LNCaP clone FGC (cell line): ENCODE data around the gene TBK1.
"Not testable (repeated sequence)": the region's sequence is repeated elsewhere in the genome, so short reads cannot be mapped to it uniquely, and the experiment has no call there.

Source experiments
- DNase-seq: peaks from one replicate; pipeline ENCODE4 v3.0.0-alpha.2; 2011; ENCODE audit warnings: low read depth
- H3K4me3 ChIP-seq: 2 replicates; pipeline ENCODE4 v1.5.1; 2011; ENCODE audit warnings: mild to moderate bottlenecking, low read depth, low read length, control low read depth
- CTCF ChIP-seq: IDR thresholded peaks from 2 replicates; pipeline ENCODE4 v1.5.1; 2012; ENCODE audit warnings: mild to moderate bottlenecking; ENCODE audit not compliant: control insufficient read depth, insufficient read depth; ENCODE audit errors: extremely low read depth

TBK1 gene

GRCh38 chr12:64501486-64501885, 49.6 kb downstream of the TBK1 start:
- H3K4me3 ChIP-seq = no peak overlapping the region
- DNase-seq = no peak
- TF ChIP-seq CTCF = no peak

GRCh38 chr12:64506955-64507354, 55.0 kb downstream of the TBK1 start:
- no peak for DNase-seq
- no peak for TF ChIP-seq CTCF
- H3K4me3 ChIP-seq = no peak overlapping the region

- H3K4me3 ChIP-seq = no peak overlapping the region
- TF ChIP-seq CTCF = no peak
- DNase-seq = no peak
Measured at GRCh38 chr12:64510667-64511066, 58.7 kb downstream of the TBK1 start.

GRCh38 chr12:64518396-64518795, 66.5 kb downstream of the TBK1 start:
- DNase-seq = no peak
- no peak overlapping the region for H3K4me3 ChIP-seq
- no peak for TF ChIP-seq CTCF

GRCh38 chr12:64521833-64522232, 69.9 kb downstream of the TBK1 start:
- DNase-seq = no peak
- TF ChIP-seq CTCF = no peak

GRCh38 chr12:64522316-64522715, 70.4 kb downstream of the TBK1 start:
- DNase-seq = no peak
- no peak overlapping the region for H3K4me3 ChIP-seq
- no peak for TF ChIP-seq CTCF

More at GRCh38 chr12:64521833-64522232, 69.9 kb downstream of the TBK1 start:
- H3K4me3 ChIP-seq = no peak overlapping the region

- H3K4me3 ChIP-seq = no peak overlapping the region
- no peak for TF ChIP-seq CTCF
- DNase-seq = no peak
Measured at GRCh38 chr12:64522807-64523206, 70.9 kb downstream of the TBK1 start.

- DNase-seq, H3K4me3 ChIP-seq: not testable (repeated sequence)
Measured at GRCh38 chr12:64523565-64524444, 71.9 kb downstream of the TBK1 start.
